Coronary artery (tissue), 2 donors: ENCODE data around the gene CDCA4.

ENCODE experiments used
- DNase-seq: peaks from one replicate; pipeline ENCODE4 v3.0.0-alpha.2; 2017; ENCODE audit warnings: low spot score
- H3K27ac ChIP-seq, 2 donors: fragments of 200-600 bp; sonication (generic); one replicate each; pipeline ENCODE4 v1.5.1; 2016 to 2019
- H3K4me3 ChIP-seq: fragments of 200-600 bp; sonication (generic); 2 replicates; pipeline ENCODE4 v1.5.1; 2016; ENCODE audit warnings: mild to moderate bottlenecking, moderate library complexity
- CTCF ChIP-seq: fragments of 200-600 bp; sonication (generic); IDR thresholded peaks from one replicate; pipeline ENCODE4 v1.5.1; 2019; ENCODE audit warnings: antibody characterized with exemption

CDCA4 gene

GRCh38 chr14:105010891-105011291, 10.0 kb downstream of the CDCA4 start:
- no peak for DNase-seq

DNA sequence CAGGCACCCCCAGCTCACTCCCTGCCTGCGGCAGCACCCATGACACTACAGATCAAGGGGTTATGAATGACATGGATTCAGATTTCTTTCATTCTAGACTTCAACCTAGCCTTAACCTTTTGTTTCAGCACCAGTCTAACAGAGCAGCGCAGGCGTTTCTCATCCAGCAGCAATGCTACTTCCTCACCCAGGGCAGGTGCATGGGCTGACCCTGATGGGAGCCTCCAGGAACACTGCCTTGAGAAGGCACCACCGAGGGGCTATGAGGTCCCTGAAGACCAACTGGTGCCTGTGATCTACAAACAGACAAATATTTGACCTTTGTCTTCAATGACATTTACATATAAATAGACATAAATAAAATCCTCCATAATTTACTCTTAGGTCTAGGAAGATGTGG, 10.8 kb downstream of the CDCA4 start:
- no peak for DNase-seq
- Histone ChIP-seq H3K4me3 (no peak overlapping the region), H3K27ac (no peak overlapping the region)
- no peak for TF ChIP-seq CTCF

More at GRCh38 chr14:105010891-105011291, 10.0 kb downstream of the CDCA4 start:
- TF ChIP-seq CTCF, result no peak
- H3K4me3 ChIP-seq, result no peak overlapping the region
- no peak overlapping the region for H3K27ac ChIP-seq

GRCh38 chr14:105007593-105008264, 13.2 kb downstream of the CDCA4 start:
- DNase-seq, result no peak
- no peak for TF ChIP-seq CTCF
- Histone ChIP-seq H3K27ac (no peak overlapping the region), H3K4me3 (no peak overlapping the region)

- no peak overlapping the region for H3K27ac ChIP-seq
- no peak for TF ChIP-seq CTCF
- DNase-seq, result no peak
- H3K4me3 ChIP-seq, result no peak overlapping the region
Observed at GRCh38 chr14:105006831-105007592, 13.9 kb downstream of the CDCA4 start.

DNA sequence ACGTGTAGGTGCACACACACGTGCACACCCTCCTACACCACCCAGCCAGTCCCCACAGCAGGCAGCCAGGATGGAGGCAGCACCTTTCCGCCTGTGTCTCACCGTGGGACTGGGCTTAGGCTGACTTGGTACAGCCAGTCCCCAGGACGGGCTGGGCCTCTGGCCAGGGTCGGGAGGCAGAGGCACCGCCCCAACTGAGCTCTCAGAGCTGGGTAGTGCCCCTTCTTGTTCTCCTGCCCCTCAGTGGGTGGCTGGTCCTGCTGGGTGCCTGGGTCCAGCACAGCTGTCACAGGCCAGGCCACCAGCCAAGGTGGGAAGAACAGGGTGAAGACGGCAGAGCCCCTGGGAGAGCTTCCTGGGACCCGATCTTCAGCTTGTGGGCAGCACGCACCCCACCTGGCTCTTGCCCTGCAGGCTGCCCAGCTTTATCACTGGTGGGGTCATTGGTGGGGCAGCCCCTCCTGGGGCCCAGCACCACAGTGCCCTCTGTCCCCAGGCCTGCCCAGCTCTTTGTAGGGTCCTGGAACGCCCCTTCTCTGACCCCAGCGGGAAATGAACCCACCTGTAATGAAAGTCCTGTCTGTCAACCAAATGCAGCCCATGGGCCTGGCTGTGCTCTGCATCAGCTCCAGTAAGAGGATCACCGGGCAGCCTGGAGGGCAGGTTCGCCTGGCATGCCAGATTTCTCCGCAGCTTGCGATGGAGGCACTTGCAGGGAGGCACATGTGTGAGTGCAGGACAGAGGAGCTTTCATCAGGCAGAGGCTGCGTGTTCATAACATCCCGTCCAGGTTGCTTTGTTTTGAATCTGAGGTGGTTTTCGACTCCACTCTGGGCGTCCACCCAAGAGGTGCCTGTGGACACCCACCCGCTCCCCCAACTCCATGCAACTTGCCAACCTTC, 14.7 kb downstream of the CDCA4 start:
- DNase-seq, result no peak
- no peak for TF ChIP-seq CTCF
- no peak overlapping the region for H3K27ac ChIP-seq
- H3K4me3 ChIP-seq, result no peak overlapping the region

DNA sequence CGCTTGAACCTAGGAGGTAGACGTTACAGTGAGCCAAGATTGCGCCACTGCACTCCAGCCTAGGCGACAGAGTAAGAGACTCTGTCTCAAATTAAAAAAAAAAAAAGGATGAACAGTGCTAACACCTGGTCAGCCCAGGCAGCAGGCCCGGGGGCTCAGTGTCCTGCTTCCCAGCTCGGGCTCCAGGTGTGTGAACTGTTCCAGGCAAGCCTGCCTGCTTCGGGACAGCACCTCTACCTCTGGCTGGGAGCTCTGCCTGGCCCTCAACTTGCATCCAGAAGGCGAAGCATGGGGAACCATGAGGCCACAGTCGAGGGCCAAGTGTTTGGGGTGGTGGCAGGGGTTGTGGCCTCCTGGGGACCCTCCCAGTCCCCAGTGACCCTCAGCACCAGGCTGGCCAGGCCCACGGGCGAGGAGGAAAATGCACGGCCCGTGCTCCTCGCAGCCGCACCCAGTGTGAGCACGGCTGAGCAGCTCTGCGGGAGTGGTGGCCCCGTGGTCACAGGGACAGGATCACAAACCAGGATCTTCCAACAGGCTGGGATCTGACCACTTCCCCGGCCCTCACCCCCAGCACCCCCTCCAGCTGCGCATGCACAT, 15.5 kb downstream of the CDCA4 start:
- Histone ChIP-seq H3K27ac (no peak overlapping the region), H3K4me3 (no peak overlapping the region)
- no peak for TF ChIP-seq CTCF
- DNase-seq, result no peak
